ENCODE results near the gene RASSF7.

- peak; percentile 38 to 66 (median 54) for TF ChIP-seq CTCF (IDR thresholded peaks at IDR 0.05)
- no peak for TF ChIP-seq POLR2A (IDR thresholded peaks at IDR 0.05)
Measured at GRCh38 chr11:554428-555226, 6.1 kb upstream of the RASSF7 start.
